ENCODE results near the gene COL4A1.

The COL4A1 gene

DNA sequence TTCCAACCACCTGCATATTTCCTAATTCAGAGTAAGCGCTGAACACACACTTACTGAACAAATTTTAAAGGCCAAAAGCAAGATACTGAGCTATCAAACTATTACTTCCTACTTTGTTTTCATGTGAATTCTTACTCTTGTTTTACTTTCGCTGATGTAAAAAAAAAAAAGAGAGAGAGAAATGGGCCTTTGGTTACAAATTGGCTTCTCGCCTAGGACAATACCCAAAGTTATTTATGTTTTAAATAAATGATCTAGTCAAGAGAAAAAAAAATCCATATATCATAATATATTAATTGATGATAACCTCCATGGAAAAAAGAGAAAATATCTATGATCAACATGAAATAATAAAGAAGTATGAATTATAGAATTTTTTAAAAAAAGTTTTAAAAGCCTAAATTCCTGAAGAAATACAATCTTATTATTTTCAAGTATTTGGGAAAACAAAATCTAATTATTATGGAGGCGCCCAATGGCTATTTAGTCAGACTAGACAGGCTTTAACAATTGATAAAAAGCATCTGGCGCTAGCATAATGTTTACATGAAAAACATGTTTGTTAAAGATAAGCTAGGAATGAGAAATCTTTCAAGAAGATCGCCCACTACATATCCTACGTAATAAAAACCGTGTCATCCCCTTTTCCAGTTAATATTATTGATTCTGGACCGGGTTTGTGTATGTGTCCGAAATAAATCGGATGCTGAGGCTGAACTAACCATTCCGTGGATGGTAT is 9.0 kb downstream of the COL4A1 start:
- TF ChIP-seq POLR2AphosphoS5 (IDR thresholded peaks at IDR 0.05; ENCODE audit: low read depth) (no peak), CTCF (IDR thresholded peaks at IDR 0.05; ENCODE audit: insufficient read depth, low read length) (no peak), GABPA (IDR thresholded peaks at IDR 0.05; ENCODE audit: low read depth) (no peak), SPI1 (IDR thresholded peaks at IDR 0.05; ENCODE audit: borderline replicate concordance, low read depth) (no peak)
- TF ChIP-seq, protein P1, sequence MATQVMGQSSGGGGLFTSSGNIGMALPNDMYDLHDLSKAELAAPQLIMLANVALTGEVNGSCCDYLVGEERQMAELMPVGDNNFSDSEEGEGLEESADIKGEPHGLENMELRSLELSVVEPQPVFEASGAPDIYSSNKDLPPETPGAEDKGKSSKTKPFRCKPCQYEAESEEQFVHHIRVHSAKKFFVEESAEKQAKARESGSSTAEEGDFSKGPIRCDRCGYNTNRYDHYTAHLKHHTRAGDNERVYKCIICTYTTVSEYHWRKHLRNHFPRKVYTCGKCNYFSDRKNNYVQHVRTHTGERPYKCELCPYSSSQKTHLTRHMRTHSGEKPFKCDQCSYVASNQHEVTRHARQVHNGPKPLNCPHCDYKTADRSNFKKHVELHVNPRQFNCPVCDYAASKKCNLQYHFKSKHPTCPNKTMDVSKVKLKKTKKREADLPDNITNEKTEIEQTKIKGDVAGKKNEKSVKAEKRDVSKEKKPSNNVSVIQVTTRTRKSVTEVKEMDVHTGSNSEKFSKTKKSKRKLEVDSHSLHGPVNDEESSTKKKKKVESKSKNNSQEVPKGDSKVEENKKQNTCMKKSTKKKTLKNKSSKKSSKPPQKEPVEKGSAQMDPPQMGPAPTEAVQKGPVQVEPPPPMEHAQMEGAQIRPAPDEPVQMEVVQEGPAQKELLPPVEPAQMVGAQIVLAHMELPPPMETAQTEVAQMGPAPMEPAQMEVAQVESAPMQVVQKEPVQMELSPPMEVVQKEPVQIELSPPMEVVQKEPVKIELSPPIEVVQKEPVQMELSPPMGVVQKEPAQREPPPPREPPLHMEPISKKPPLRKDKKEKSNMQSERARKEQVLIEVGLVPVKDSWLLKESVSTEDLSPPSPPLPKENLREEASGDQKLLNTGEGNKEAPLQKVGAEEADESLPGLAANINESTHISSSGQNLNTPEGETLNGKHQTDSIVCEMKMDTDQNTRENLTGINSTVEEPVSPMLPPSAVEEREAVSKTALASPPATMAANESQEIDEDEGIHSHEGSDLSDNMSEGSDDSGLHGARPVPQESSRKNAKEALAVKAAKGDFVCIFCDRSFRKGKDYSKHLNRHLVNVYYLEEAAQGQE (IDR thresholded peaks at IDR 0.05; ENCODE audit: insufficient replicate concordance, low read depth), result no peak
- Histone ChIP-seq H3K27ac (replicated peaks) (no peak overlapping the region), H3K4me3 (replicated peaks; ENCODE audit: insufficient read depth, low read length) (no peak overlapping the region), H3K27me3 (ENCODE audit: insufficient read depth, poor library complexity, severe bottlenecking) (peaks cover 61% of the 10 kb centered on the region)
- no peak for DNase-seq (ENCODE audit: low read depth in 1 of 2, low spot score in 1 of 2)

DNA sequence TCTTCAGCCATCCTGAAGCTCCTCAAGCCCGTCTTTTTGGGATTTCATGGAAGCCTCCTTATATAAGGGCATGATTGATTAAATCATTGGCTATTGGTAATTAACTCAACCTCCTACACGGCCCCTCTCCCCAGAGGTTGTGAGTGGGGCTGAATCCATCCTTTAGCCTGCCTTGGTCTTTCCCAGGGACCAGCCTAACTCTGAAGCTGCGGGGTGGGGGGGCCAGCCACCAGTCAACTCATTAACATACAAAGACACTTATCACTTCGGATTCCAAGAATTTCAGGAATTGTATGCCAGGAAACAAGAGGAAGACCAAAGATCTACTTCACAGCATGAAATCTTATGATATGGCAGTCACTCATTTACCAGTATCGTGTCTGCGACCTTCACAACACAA is 9.9 kb downstream of the COL4A1 start:
- peaks cover 53% of the 10 kb centered on the region for H3K27me3 ChIP-seq (ENCODE audit: insufficient read depth, poor library complexity, severe bottlenecking)
- no peak for DNase-seq (ENCODE audit: low read depth in 1 of 2, low spot score in 1 of 2)
- no peak overlapping the region for H3K4me3 ChIP-seq (replicated peaks; ENCODE audit: insufficient read depth, low read length)
- no peak for TF ChIP-seq GABPA (IDR thresholded peaks at IDR 0.05; ENCODE audit: low read depth)
- no peak for TF ChIP-seq POLR2AphosphoS5 (IDR thresholded peaks at IDR 0.05; ENCODE audit: low read depth)
- TF ChIP-seq, protein P1 (IDR thresholded peaks at IDR 0.05; ENCODE audit: insufficient replicate concordance, low read depth), result no peak
- TF ChIP-seq CTCF (IDR thresholded peaks at IDR 0.05; ENCODE audit: insufficient read depth, low read length), result no peak
- TF ChIP-seq SPI1 (IDR thresholded peaks at IDR 0.05; ENCODE audit: borderline replicate concordance, low read depth), result no peak
- no peak overlapping the region for H3K27ac ChIP-seq (replicated peaks)

DNA sequence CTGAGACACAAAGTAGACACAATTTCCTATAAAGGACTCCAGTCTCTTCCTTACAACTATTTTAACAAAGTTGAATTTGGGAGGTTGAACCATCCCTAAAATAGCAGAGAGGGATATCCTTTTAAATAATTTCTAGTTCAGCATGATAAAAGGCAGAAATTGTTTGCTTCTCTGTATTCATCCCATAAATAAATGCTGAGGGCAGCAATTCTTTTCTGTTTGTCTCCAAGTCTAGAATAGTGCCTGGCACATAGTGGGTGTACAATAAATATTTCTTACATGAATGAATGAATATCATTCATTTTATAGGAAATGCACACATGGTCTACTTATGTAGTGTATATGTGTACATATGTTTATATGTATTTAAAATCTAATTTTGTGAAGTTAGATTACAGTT is 12.3 kb downstream of the COL4A1 start:
- no peak for DNase-seq (ENCODE audit: low read depth in 1 of 2, low spot score in 1 of 2)
- no peak overlapping the region for H3K27ac ChIP-seq (replicated peaks)
- no peak for TF ChIP-seq CTCF (IDR thresholded peaks at IDR 0.05; ENCODE audit: insufficient read depth, low read length)
- TF ChIP-seq, protein P1 (IDR thresholded peaks at IDR 0.05; ENCODE audit: insufficient replicate concordance, low read depth), result no peak
- TF ChIP-seq POLR2AphosphoS5 (IDR thresholded peaks at IDR 0.05; ENCODE audit: low read depth), result no peak
- TF ChIP-seq SPI1 (IDR thresholded peaks at IDR 0.05; ENCODE audit: borderline replicate concordance, low read depth), result no peak
- no peak for TF ChIP-seq GABPA (IDR thresholded peaks at IDR 0.05; ENCODE audit: low read depth)
- H3K4me3 ChIP-seq (replicated peaks; ENCODE audit: insufficient read depth, low read length), result no peak overlapping the region
- peaks cover 32% of the 10 kb centered on the region for H3K27me3 ChIP-seq (ENCODE audit: insufficient read depth, poor library complexity, severe bottlenecking)
